HFFc6 (cell line): ENCODE measurements around the gene VWF. TPM values are rescaled to one million over a fixed set of nuclear protein-coding genes. Genes with fewer than 3 reads are reported as not detected.

Experiments used
- DNase-seq: peaks from one replicate; pipeline ENCODE4 v3.0.0-alpha.2; 2018
- H3K27ac Mint-ChIP-seq: 2 replicates; pipeline ENCODE4 v1.8.0; 2020; ENCODE audit warnings: mild to moderate bottlenecking, mixed read lengths
- H3K27me3 Mint-ChIP-seq: 2 replicates; pipeline ENCODE4 v1.8.0; 2021; ENCODE audit warnings: mild to moderate bottlenecking, moderate library complexity, mixed read lengths; ENCODE audit not compliant: insufficient read depth
- H3K36me3 Mint-ChIP-seq: 2 replicates; pipeline ENCODE4 v1.8.0; 2021; ENCODE audit warnings: low read depth, mixed read lengths
- H3K4me1 Mint-ChIP-seq: 2 replicates; pipeline ENCODE4 v1.8.0; 2020; ENCODE audit warnings: low read depth, mixed read lengths
- H3K4me3 Mint-ChIP-seq: 2 replicates; pipeline ENCODE4 v1.8.0; 2020; ENCODE audit warnings: mild to moderate bottlenecking, moderate library complexity, mixed read lengths
- H3K9me3 Mint-ChIP-seq: 2 replicates; pipeline ENCODE4 v1.8.0; 2020; ENCODE audit warnings: mild to moderate bottlenecking, mixed read lengths
- CTCF ChIP-seq: fragments of 200-600 bp; sonication (generic); IDR thresholded peaks from 2 replicates; pipeline ENCODE4 v1.5.0; 2021; ENCODE audit warnings: antibody characterized with exemption, mild to moderate bottlenecking
- total RNA-seq, 6 experiments: library from RNA; stranded (reverse); fragmentation: NEBNext Ultra II Directional; extraction: Animal tissue kit (Norgen Biotek cat#: 25700); gene quantifications; 2 replicates in 1 of 6; 3 replicates in 5 of 6; pipeline ENCODE4 v1.2.3, GENCODE V29; 2021

VWF gene
- total RNA-seq, 6 experiments from 2014 or later = 0.02 to 0.25 (median 0.10) TPM

- no peak overlapping the region for H3K27ac Mint-ChIP-seq
- H3K27me3 Mint-ChIP-seq = peaks cover 38% of the 10 kb centered on the region
- H3K36me3 Mint-ChIP-seq = no peaks in the 10 kb centered on the region
Measured at GRCh38 chr12:5963515-5963914, 161.0 kb downstream of the VWF start.

GRCh38 chr12:5960783-5961182, 163.7 kb downstream of the VWF start:
- Mint-ChIP-seq H3K27me3 (peaks cover 19% of the 10 kb centered on the region), H3K4me3 (no peak overlapping the region), H3K9me3 (no peaks in the 10 kb centered on the region), H3K27ac (no peak overlapping the region), H3K36me3 (no peaks in the 10 kb centered on the region), H3K4me1 (no peaks in the 10 kb centered on the region)
- no peak for DNase-seq
- TF ChIP-seq CTCF = no peak

More at GRCh38 chr12:5963515-5963914, 161.0 kb downstream of the VWF start:
- Mint-ChIP-seq H3K4me3 (peak overlapping the region; percentile 29; the same call in 1 of the 2 replicates), H3K9me3 (no peaks in the 10 kb centered on the region), H3K4me1 (no peaks in the 10 kb centered on the region)
- no peak for TF ChIP-seq CTCF
- no peak for DNase-seq

- no peaks in the 10 kb centered on the region for H3K4me1 Mint-ChIP-seq
- TF ChIP-seq CTCF = no peak
- no peak for DNase-seq
- H3K4me3 Mint-ChIP-seq = no peak overlapping the region
- H3K27ac Mint-ChIP-seq = no peak overlapping the region
- H3K36me3 Mint-ChIP-seq = no peaks in the 10 kb centered on the region
- peaks cover 19% of the 10 kb centered on the region for H3K27me3 Mint-ChIP-seq
- no peaks in the 10 kb centered on the region for H3K9me3 Mint-ChIP-seq
Measured at GRCh38 chr12:5956987-5957386, 167.5 kb downstream of the VWF start.

- H3K27ac Mint-ChIP-seq = no peak overlapping the region
- H3K9me3 Mint-ChIP-seq = no peaks in the 10 kb centered on the region
- H3K27me3 Mint-ChIP-seq = peaks cover 32% of the 10 kb centered on the region
- DNase-seq = no peak
- no peak for TF ChIP-seq CTCF
- no peaks in the 10 kb centered on the region for H3K4me1 Mint-ChIP-seq
- H3K36me3 Mint-ChIP-seq = no peaks in the 10 kb centered on the region
- no peak overlapping the region for H3K4me3 Mint-ChIP-seq
Measured at GRCh38 chr12:5954661-5955060, 169.8 kb downstream of the VWF start.

GRCh38 chr12:5953835-5954586, 170.5 kb downstream of the VWF start:
- Mint-ChIP-seq H3K4me3 (no peak overlapping the region), H3K27ac (no peak overlapping the region), H3K27me3 (peaks cover 34% of the 10 kb centered on the region), H3K4me1 (no peaks in the 10 kb centered on the region), H3K36me3 (no peaks in the 10 kb centered on the region), H3K9me3 (no peaks in the 10 kb centered on the region)
- no peak for TF ChIP-seq CTCF
- DNase-seq = no peak
